Activated CD4-positive, CD25-positive, alpha-beta regulatory T cell (primary cell): ENCODE results near the gene STUM.

ENCODE experiments used
- DNase-seq, 4 experiments: peaks; one replicate each; lab custom pipeline; 2025; lab: John Stamatoyannopoulos, UW

The STUM gene

GRCh38 chr1:226560243-226560642 lies 11.7 kb downstream of the STUM start:
- DNase-seq: no peak

GRCh38 chr1:226562989-226563388 lies 14.4 kb downstream of the STUM start:
- DNase-seq: no peak

- no peak for DNase-seq
These were observed 15.1 kb downstream of the STUM start for GRCh38 chr1:226563666-226564065.

GRCh38 chr1:226565476-226565875 lies 16.9 kb downstream of the STUM start:
- no peak for DNase-seq

- DNase-seq: no peak
These were observed 17.7 kb downstream of the STUM start for GRCh38 chr1:226566234-226566633.

GRCh38 chr1:226566760-226567159 lies 18.2 kb downstream of the STUM start:
- no peak for DNase-seq

- DNase-seq: no peak
These were observed 19.7 kb downstream of the STUM start for GRCh38 chr1:226568077-226568831.

- no peak for DNase-seq
These were observed 20.6 kb downstream of the STUM start for GRCh38 chr1:226568975-226569741.

- no peak for DNase-seq
These were observed 21.4 kb downstream of the STUM start for GRCh38 chr1:226569879-226570547.

- no peak for DNase-seq
These were observed 23.3 kb downstream of the STUM start for GRCh38 chr1:226571893-226572292.

- no peak for DNase-seq
These were observed 23.8 kb downstream of the STUM start for GRCh38 chr1:226572325-226572726.

- no peak for DNase-seq
These were observed 25.5 kb downstream of the STUM start for GRCh38 chr1:226574044-226574443.

- no peak for DNase-seq
These were observed 26.2 kb downstream of the STUM start for GRCh38 chr1:226574591-226575435.

- no peak for DNase-seq
These were observed 26.8 kb downstream of the STUM start for GRCh38 chr1:226575436-226575720.

GRCh38 chr1:226575739-226576378 lies 27.3 kb downstream of the STUM start:
- DNase-seq: no peak

- DNase-seq: no peak
These were observed 28.0 kb downstream of the STUM start for GRCh38 chr1:226576601-226577000.

- DNase-seq: no peak
These were observed 29.0 kb downstream of the STUM start for GRCh38 chr1:226577401-226578180.

- DNase-seq: no peak
These were observed 30.5 kb downstream of the STUM start for GRCh38 chr1:226578946-226579578.

GRCh38 chr1:226579781-226580323 lies 31.3 kb downstream of the STUM start:
- no peak for DNase-seq

- DNase-seq: no peak
These were observed 32.2 kb downstream of the STUM start for GRCh38 chr1:226580625-226581270.
